ENCODE measurements around the gene CDPF1.
"Not testable (repeated sequence)": the region's sequence is repeated elsewhere in the genome, so short reads cannot be mapped to it uniquely, and the experiment has no call there.

Gene CDPF1

DNA sequence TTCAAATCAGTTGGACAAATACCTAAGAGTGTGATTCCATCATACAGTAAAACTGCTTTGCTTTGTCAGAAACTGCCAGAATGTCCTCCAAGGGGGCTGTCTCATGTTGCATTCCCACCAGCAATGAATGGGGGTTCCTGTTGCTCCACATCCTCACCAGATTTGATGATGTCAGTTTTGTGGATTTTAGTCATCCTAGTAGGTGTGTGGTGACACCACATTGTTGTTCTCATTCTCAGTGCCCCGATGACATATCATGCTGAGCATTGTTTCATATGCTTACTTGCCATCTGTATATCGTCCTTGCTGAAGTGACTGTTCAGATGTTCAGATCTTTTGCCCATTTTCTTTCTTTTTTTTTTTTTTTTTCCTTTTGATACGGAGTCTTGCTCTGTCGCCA, 37.0 kb downstream of the CDPF1 start:
- no peak overlapping the region for H3K9ac ChIP-seq (ENCODE audit: low read length in 5 of 5)
- H3K9me3 ChIP-seq (ENCODE audit: control insufficient read depth in 5 of 5, low read length in 5 of 5) = peaks cover 8 to 19% (median 15%) of the 10 kb centered on the region in 5 donors
- no peak overlapping the region for H3K27ac ChIP-seq (ENCODE audit: low read depth, low read length)
- H3K4me3 ChIP-seq (ENCODE audit: low read depth in 1 of 5, low read length in 5 of 5) = no peak overlapping the region
- H3K4me1 ChIP-seq (ENCODE audit: control insufficient read depth in 5 of 5, insufficient read depth in 5 of 5, low read length in 5 of 5) = no peaks in the 10 kb centered on the region
- H3K27me3 ChIP-seq (ENCODE audit: control insufficient read depth in 5 of 5, insufficient read depth in 4 of 5, low read length in 5 of 5) = no peaks in the 10 kb centered on the region
- H3K36me3 ChIP-seq (ENCODE audit: control insufficient read depth in 5 of 5, insufficient read depth in 5 of 5, low read length in 5 of 5) = peaks cover 12 to 58% (median 46%) of the 10 kb centered on the region in 5 donors

DNA sequence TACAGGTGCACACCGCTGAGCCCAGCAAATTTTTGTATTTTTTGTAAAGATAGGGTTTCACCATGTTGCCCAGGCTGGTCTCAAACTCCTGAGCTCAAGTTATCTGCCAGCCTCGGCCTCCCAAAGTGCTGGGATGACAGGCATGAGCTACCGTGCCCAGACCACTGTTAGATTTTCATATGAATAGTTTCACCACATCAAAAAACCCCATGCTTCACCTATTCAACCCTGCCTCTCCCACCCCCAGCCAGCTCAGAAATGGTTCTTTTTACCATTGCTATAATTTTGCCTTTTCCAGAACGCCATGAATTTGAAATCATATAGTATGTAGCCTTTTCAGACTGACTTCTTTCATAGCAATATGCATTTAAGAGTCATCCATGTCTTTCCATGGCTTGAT, 37.9 kb downstream of the CDPF1 start:
- H3K27me3 ChIP-seq (ENCODE audit: control insufficient read depth in 5 of 5, insufficient read depth in 4 of 5, low read length in 5 of 5) = no peaks in the 10 kb centered on the region
- no peaks in the 10 kb centered on the region for H3K4me1 ChIP-seq (ENCODE audit: control insufficient read depth in 5 of 5, insufficient read depth in 5 of 5, low read length in 5 of 5)
- peaks cover 8 to 19% (median 15%) of the 10 kb centered on the region in 5 donors for H3K9me3 ChIP-seq (ENCODE audit: control insufficient read depth in 5 of 5, low read length in 5 of 5)
- H3K36me3 ChIP-seq (ENCODE audit: control insufficient read depth in 5 of 5, insufficient read depth in 5 of 5, low read length in 5 of 5) = peaks cover 12 to 52% (median 44%) of the 10 kb centered on the region in 5 donors
- no peak overlapping the region for H3K4me3 ChIP-seq (ENCODE audit: low read depth in 1 of 5, low read length in 5 of 5)
- H3K9ac ChIP-seq (ENCODE audit: low read length in 5 of 5) = no peak overlapping the region
- no peak overlapping the region for H3K27ac ChIP-seq (ENCODE audit: low read depth, low read length)

DNA sequence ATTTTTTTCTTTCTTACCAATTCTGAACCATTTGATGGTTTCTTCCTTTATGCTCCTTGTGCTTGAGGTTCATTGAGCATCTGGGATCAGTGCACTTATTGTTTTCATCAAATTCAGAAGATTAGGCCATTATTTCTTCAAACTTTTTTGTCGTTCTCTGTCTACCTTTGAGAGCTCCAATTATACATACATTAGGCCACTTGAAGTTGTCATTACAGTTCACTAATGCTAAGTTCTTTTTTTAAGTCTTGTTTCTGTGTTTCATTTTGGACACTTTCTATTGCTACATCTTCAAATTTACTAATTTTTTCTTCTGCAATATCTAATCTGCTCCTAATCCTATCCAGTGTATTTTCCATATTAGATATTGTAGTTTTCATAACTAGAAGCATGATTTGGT, 40.8 kb downstream of the CDPF1 start:
- Histone ChIP-seq H3K27ac (ENCODE audit: low read depth, low read length) (no peak overlapping the region), H3K36me3 (ENCODE audit: control insufficient read depth in 5 of 5, insufficient read depth in 5 of 5, low read length in 5 of 5) (peaks cover 15 to 35% (median 29%) of the 10 kb centered on the region in 5 donors), H3K4me1 (ENCODE audit: control insufficient read depth in 5 of 5, insufficient read depth in 5 of 5, low read length in 5 of 5) (no peaks in the 10 kb centered on the region), H3K9ac (ENCODE audit: low read length in 5 of 5) (no peak overlapping the region), H3K27me3 (ENCODE audit: control insufficient read depth in 5 of 5, insufficient read depth in 4 of 5, low read length in 5 of 5) (no peaks in the 10 kb centered on the region), H3K4me3 (ENCODE audit: low read depth in 1 of 5, low read length in 5 of 5) (peak overlapping the region in 1 of 5 donors; percentile 12), H3K9me3 (ENCODE audit: control insufficient read depth in 5 of 5, low read length in 5 of 5) (peaks cover 8 to 19% (median 15%) of the 10 kb centered on the region in 5 donors)

DNA sequence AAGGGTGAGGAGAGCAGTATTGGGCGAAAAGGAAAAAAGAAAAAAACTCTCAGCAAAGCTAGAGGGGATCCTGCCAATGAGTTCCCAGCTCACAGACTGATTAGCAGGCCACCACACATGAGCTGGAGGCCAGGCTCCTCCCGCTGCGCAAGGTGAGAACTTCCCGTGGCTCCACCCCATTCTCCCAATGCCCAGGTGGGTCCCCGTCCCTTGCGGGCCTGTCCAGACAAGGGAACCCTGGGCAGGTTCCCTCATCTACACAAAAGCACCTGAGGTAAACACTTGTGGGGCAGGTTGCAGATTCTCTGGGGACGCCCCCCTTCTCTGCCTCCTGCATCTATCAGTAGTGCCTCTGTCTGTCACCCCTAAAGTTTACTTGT, 46.5 kb downstream of the CDPF1 start:
- Histone ChIP-seq H3K9me3 (ENCODE audit: control insufficient read depth in 5 of 5, low read length in 5 of 5) (peaks cover 0 to 9% (median 2%) of the 10 kb centered on the region in 5 donors), H3K4me1 (ENCODE audit: control insufficient read depth in 5 of 5, insufficient read depth in 5 of 5, low read length in 5 of 5) (peaks cover 0 to 5% (median 0%) of the 10 kb centered on the region in 5 donors), H3K27me3 (ENCODE audit: control insufficient read depth in 5 of 5, insufficient read depth in 4 of 5, low read length in 5 of 5) (no peaks in the 10 kb centered on the region), H3K4me3 (ENCODE audit: low read depth in 1 of 5, low read length in 5 of 5) (no peak overlapping the region), H3K36me3 (ENCODE audit: control insufficient read depth in 5 of 5, insufficient read depth in 5 of 5, low read length in 5 of 5) (peaks cover 7 to 43% (median 40%) of the 10 kb centered on the region in 5 donors), H3K27ac (ENCODE audit: low read depth, low read length) (no peak overlapping the region), H3K9ac (ENCODE audit: low read length in 5 of 5) (no peak overlapping the region)

- H3K27me3 ChIP-seq (ENCODE audit: control insufficient read depth in 5 of 5, insufficient read depth in 4 of 5, low read length in 5 of 5) = no peaks in the 10 kb centered on the region
- H3K4me1 ChIP-seq (ENCODE audit: control insufficient read depth in 5 of 5, insufficient read depth in 5 of 5, low read length in 5 of 5) = peaks cover 0 to 5% (median 0%) of the 10 kb centered on the region in 5 donors
- H3K4me3 ChIP-seq (ENCODE audit: low read depth in 1 of 5, low read length in 5 of 5) = no peak overlapping the region
- peaks cover 7 to 43% (median 40%) of the 10 kb centered on the region in 5 donors for H3K36me3 ChIP-seq (ENCODE audit: control insufficient read depth in 5 of 5, insufficient read depth in 5 of 5, low read length in 5 of 5)
- H3K9ac ChIP-seq (ENCODE audit: low read length in 5 of 5) = no peak overlapping the region
- no peak overlapping the region for H3K27ac ChIP-seq (ENCODE audit: low read depth, low read length)
- H3K9me3 ChIP-seq (ENCODE audit: control insufficient read depth in 5 of 5, low read length in 5 of 5) = peaks cover 0 to 6% (median 0%) of the 10 kb centered on the region in 5 donors
Observed at GRCh38 chr22:46202897-46203600, 47.0 kb downstream of the CDPF1 start.

GRCh38 chr22:46201059-46201757, 48.9 kb downstream of the CDPF1 start:
- H3K9ac ChIP-seq (ENCODE audit: low read length in 5 of 5) = no peak overlapping the region

DNA sequence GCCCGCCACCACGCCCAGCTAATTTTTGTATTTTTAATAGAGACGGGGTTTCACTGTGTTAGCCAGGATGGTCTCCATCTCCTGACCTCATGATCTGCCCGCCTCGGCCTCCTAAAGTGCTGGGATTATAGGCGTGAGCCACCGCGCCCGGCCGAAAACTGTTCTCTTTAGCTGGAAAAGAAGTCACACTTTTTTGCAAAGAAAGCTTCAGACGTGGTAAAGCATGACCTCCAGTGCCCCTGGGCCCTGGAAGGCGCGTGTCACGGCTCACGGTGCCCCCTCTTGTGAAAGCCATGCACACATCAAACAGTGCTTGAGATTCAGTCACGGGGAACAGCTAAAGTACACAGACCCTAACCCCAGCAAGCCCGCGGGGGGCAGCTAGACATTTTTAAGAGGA, 51.3 kb downstream of the CDPF1 start:
- not testable (repeated sequence) for H3K27ac ChIP-seq (ENCODE audit: low read depth, low read length); H3K27me3 ChIP-seq (ENCODE audit: control insufficient read depth in 5 of 5, insufficient read depth in 4 of 5, low read length in 5 of 5); H3K4me3 ChIP-seq (ENCODE audit: low read depth in 1 of 5, low read length in 5 of 5); H3K9me3 ChIP-seq (ENCODE audit: control insufficient read depth in 5 of 5, low read length in 5 of 5); H3K9ac ChIP-seq (ENCODE audit: low read length in 5 of 5)
- Histone ChIP-seq H3K4me1 (ENCODE audit: control insufficient read depth in 5 of 5, insufficient read depth in 5 of 5, low read length in 5 of 5) (peaks cover 0 to 13% (median 8%) of the 10 kb centered on the region in 5 donors), H3K36me3 (ENCODE audit: control insufficient read depth in 5 of 5, insufficient read depth in 5 of 5, low read length in 5 of 5) (peaks cover 0 to 37% (median 24%) of the 10 kb centered on the region in 5 donors)

More at GRCh38 chr22:46201059-46201757, 48.9 kb downstream of the CDPF1 start:
- Histone ChIP-seq H3K4me1 (ENCODE audit: control insufficient read depth in 5 of 5, insufficient read depth in 5 of 5, low read length in 5 of 5) (peaks cover 0 to 5% (median 4%) of the 10 kb centered on the region in 5 donors), H3K27me3 (ENCODE audit: control insufficient read depth in 5 of 5, insufficient read depth in 4 of 5, low read length in 5 of 5) (no peaks in the 10 kb centered on the region), H3K9me3 (ENCODE audit: control insufficient read depth in 5 of 5, low read length in 5 of 5) (peaks cover 0 to 6% (median 0%) of the 10 kb centered on the region in 5 donors), H3K27ac (ENCODE audit: low read depth, low read length) (no peak overlapping the region), H3K36me3 (ENCODE audit: control insufficient read depth in 5 of 5, insufficient read depth in 5 of 5, low read length in 5 of 5) (peaks cover 7 to 46% (median 37%) of the 10 kb centered on the region in 5 donors), H3K4me3 (ENCODE audit: low read depth in 1 of 5, low read length in 5 of 5) (no peak overlapping the region)

DNA sequence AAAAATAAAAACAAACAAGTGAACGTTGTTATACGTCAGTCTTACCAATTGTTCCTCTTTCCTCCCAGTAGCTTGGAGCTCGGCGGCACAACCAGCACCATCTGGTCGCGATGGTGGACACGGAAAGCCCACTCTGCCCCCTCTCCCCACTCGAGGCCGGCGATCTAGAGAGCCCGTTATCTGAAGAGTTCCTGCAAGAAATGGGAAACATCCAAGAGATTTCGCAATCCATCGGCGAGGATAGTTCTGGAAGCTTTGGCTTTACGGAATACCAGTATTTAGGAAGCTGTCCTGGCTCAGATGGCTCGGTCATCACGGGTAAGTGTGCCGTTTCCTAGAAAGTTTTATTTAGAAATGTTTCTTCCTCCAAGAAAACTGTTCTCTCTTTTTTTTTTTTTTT, 51.8 kb downstream of the CDPF1 start:
- H3K9ac ChIP-seq (ENCODE audit: low read length in 5 of 5) = no peak overlapping the region
- H3K9me3 ChIP-seq (ENCODE audit: control insufficient read depth in 5 of 5, low read length in 5 of 5) = no peaks in the 10 kb centered on the region
- peaks cover 0 to 33% (median 19%) of the 10 kb centered on the region in 5 donors for H3K36me3 ChIP-seq (ENCODE audit: control insufficient read depth in 5 of 5, insufficient read depth in 5 of 5, low read length in 5 of 5)
- H3K27ac ChIP-seq (ENCODE audit: low read depth, low read length) = no peak overlapping the region
- no peaks in the 10 kb centered on the region for H3K27me3 ChIP-seq (ENCODE audit: control insufficient read depth in 5 of 5, insufficient read depth in 4 of 5, low read length in 5 of 5)
- H3K4me1 ChIP-seq (ENCODE audit: control insufficient read depth in 5 of 5, insufficient read depth in 5 of 5, low read length in 5 of 5) = peaks cover 0 to 16% (median 11%) of the 10 kb centered on the region in 5 donors
- H3K4me3 ChIP-seq (ENCODE audit: low read depth in 1 of 5, low read length in 5 of 5) = no peak overlapping the region

DNA sequence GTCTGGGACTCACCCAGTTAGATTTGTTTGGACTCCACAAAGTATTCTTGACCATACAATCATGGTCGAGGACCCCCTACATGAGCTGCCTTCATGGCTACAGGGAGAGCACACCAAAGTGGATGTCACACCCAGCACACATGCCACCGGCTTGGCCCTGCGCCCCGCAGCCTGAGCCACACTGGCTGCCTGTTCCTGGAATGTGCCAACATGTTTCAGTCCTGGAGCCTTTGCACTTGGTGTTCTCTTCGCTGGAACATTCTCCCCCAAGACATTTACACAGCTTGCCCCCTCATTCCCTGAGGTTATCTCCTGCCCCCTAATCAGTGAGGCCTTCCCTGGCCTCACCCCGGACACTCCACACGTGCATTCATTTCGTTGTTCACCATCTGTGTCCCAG, 53.8 kb downstream of the CDPF1 start:
- H3K4me1 ChIP-seq (ENCODE audit: control insufficient read depth in 5 of 5, insufficient read depth in 5 of 5, low read length in 5 of 5) = peaks cover 0 to 16% (median 11%) of the 10 kb centered on the region in 5 donors
- H3K9me3 ChIP-seq (ENCODE audit: control insufficient read depth in 5 of 5, low read length in 5 of 5) = no peaks in the 10 kb centered on the region
- no peak overlapping the region for H3K4me3 ChIP-seq (ENCODE audit: low read depth in 1 of 5, low read length in 5 of 5)
- H3K9ac ChIP-seq (ENCODE audit: low read length in 5 of 5) = no peak overlapping the region
- no peaks in the 10 kb centered on the region for H3K27me3 ChIP-seq (ENCODE audit: control insufficient read depth in 5 of 5, insufficient read depth in 4 of 5, low read length in 5 of 5)
- peaks cover 0 to 31% (median 16%) of the 10 kb centered on the region in 5 donors for H3K36me3 ChIP-seq (ENCODE audit: control insufficient read depth in 5 of 5, insufficient read depth in 5 of 5, low read length in 5 of 5)
- no peak overlapping the region for H3K27ac ChIP-seq (ENCODE audit: low read depth, low read length)

Data from subcutaneous abdominal adipose tissue (tissue), 5 donors.